ENCODE results near the gene SLC22A13.
"Not testable (repeated sequence)": the region's sequence is repeated elsewhere in the genome, so short reads cannot be mapped to it uniquely, and the experiment has no call there.

DNA sequence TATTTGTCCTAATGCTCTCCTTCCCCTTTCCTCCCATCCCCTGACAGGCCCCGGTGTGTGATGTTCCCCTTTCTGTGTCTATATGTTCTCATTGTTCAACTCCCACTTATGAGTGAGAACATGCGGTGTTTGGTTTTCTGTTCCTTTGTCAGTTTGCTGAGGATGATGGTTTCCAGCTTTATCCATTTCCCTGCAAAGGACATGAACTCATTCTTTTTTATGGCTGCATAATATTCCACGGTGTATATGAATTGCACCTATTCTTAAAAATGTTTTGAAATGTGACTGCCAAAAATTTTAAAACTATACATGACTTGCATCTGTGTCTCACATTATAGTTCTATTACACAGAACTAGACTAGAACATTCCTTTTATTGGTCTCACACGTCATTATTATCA lies 55.0 kb downstream of the SLC22A13 start:
- TF ChIP-seq, protein P1, sequence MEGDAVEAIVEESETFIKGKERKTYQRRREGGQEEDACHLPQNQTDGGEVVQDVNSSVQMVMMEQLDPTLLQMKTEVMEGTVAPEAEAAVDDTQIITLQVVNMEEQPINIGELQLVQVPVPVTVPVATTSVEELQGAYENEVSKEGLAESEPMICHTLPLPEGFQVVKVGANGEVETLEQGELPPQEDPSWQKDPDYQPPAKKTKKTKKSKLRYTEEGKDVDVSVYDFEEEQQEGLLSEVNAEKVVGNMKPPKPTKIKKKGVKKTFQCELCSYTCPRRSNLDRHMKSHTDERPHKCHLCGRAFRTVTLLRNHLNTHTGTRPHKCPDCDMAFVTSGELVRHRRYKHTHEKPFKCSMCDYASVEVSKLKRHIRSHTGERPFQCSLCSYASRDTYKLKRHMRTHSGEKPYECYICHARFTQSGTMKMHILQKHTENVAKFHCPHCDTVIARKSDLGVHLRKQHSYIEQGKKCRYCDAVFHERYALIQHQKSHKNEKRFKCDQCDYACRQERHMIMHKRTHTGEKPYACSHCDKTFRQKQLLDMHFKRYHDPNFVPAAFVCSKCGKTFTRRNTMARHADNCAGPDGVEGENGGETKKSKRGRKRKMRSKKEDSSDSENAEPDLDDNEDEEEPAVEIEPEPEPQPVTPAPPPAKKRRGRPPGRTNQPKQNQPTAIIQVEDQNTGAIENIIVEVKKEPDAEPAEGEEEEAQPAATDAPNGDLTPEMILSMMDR (IDR thresholded peaks at IDR 0.05; ENCODE audit: poor library complexity, severe bottlenecking), result not testable (repeated sequence)
- TF ChIP-seq POLR2AphosphoS5 (IDR thresholded peaks at IDR 0.05); RAD21 (conservative IDR thresholded peaks at IDR 0.05); MXI1 (conservative IDR thresholded peaks at IDR 0.05; ENCODE audit: poor library complexity, severe bottlenecking); EZH2 (IDR thresholded peaks at IDR 0.05; ENCODE audit: borderline replicate concordance, insufficient read depth, low read length, poor library complexity, severe bottlenecking); TAF1 (IDR thresholded peaks at IDR 0.05; ENCODE audit: low read depth): not testable (repeated sequence)
- TF ChIP-seq, protein P2, sequence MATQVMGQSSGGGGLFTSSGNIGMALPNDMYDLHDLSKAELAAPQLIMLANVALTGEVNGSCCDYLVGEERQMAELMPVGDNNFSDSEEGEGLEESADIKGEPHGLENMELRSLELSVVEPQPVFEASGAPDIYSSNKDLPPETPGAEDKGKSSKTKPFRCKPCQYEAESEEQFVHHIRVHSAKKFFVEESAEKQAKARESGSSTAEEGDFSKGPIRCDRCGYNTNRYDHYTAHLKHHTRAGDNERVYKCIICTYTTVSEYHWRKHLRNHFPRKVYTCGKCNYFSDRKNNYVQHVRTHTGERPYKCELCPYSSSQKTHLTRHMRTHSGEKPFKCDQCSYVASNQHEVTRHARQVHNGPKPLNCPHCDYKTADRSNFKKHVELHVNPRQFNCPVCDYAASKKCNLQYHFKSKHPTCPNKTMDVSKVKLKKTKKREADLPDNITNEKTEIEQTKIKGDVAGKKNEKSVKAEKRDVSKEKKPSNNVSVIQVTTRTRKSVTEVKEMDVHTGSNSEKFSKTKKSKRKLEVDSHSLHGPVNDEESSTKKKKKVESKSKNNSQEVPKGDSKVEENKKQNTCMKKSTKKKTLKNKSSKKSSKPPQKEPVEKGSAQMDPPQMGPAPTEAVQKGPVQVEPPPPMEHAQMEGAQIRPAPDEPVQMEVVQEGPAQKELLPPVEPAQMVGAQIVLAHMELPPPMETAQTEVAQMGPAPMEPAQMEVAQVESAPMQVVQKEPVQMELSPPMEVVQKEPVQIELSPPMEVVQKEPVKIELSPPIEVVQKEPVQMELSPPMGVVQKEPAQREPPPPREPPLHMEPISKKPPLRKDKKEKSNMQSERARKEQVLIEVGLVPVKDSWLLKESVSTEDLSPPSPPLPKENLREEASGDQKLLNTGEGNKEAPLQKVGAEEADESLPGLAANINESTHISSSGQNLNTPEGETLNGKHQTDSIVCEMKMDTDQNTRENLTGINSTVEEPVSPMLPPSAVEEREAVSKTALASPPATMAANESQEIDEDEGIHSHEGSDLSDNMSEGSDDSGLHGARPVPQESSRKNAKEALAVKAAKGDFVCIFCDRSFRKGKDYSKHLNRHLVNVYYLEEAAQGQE (IDR thresholded peaks at IDR 0.05; ENCODE audit: borderline replicate concordance), result not testable (repeated sequence)

All from neural cell (in vitro differentiated cells).